Bone marrow (tissue), 2 donors: ENCODE data around the gene BSX.

ENCODE experiments used
- DNase-seq, 2 donors: peaks; one replicate each; lab custom pipeline; 2025; lab: John Stamatoyannopoulos, UW

Gene BSX

DNA sequence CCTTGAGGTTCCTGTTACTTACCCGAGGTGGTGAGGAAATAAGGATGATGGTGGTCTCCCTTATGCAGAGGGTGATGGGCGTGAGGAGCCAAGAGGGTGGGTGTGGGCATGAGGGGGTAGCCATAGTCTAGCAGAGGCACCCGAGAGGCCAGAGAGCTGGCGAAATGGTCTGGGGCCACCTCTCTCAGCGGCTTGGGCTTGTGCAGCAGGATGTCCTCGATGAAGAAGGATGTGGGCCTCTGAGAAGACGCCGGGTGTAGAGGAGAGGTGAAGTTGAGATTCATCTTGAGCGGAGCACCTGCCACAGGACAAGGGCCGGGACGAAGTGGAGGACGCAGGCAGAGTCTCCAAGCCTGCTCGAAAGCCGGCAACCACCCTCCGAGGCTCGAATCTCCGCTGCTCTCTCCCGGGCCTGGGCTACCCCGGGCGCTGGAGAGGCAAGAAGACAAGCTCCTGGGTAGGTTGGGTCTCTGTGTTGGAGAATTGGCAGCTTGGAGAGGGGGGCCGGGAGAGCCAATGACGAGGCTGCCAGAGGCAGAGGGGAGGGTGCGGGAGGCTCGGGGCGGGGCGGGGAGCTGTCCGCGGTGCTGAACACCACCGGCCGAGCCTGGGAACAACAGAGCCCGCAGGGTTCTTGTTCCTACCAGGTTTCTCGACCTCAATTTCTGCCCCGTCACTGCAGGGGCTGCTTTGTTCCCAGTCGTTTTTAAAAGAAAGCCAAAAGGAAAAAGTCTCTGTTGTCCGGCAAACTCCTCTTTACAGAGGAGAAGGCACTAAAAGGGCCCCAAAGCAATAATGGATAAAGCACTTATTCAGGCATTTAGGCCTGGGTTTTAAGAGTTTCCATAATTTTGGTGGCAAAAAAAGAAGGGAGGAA, at the start of gene BSX:
BSX (minus strand) TSS at position 447 of the 877 bp plus-strand sequence; CDS start at position 284, 163 bp downstream.
- no peak for DNase-seq

DNA sequence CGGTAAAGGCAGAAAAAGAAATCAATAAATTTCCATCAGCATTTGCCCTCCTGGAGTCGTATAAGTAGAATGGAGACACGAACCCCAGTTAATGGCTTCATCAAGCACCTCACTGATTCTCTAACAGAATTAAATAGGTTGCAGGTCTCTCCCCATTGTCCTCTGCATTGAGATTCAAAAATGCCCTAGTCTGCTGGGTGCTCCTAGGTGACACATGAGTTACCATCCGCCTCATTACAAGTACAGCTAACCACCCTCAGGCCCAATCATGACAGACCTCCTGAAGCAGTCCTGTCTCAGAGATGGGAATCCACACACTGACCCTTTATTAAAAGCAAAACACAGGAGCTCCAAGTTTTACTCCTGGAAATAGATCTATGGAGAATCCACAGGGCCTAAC, 48.9 kb upstream of the BSX start:
- DNase-seq, result no peak

DNA sequence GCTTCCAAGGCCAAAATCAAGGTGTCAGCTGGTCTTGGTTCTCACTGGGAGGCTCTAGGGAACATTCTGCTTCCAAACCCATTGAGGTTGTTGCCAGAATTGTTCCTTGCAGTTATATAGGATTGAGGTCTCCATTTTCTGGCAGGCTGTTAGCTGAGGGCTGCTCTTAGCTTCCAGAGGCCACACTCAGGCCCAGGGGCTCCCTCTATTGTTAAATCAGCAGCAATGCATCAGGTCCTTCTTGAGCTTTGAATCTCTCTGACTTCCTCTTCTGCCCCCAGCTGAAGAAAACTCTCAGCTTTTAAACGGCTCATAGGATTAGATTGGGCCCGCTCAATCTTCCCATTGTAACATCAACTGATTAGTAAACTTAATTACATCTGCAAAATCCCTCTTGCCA, 39.3 kb upstream of the BSX start:
- DNase-seq, result peak in 1 of 2 donors; percentile 62

DNA sequence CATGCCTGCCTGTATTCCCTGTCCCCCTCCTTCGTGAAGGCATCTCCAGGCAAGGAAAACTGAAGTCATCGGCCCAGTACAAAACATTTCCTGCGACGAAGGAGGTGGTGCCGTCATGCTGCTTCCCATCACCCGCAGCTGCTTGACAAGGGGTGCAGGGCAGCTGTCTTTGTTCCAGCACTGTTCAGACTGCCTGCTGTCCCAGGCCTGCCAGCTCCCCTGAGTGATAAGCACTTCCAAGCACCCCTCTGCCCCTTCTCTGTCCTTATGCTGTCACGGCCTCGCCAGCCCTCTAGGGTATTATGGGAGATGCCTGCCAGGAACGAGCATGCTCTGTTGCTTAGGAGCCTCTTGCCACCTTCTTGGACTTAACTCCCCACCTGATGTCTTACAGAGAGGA, 37.1 kb upstream of the BSX start:
- no peak for DNase-seq

DNA sequence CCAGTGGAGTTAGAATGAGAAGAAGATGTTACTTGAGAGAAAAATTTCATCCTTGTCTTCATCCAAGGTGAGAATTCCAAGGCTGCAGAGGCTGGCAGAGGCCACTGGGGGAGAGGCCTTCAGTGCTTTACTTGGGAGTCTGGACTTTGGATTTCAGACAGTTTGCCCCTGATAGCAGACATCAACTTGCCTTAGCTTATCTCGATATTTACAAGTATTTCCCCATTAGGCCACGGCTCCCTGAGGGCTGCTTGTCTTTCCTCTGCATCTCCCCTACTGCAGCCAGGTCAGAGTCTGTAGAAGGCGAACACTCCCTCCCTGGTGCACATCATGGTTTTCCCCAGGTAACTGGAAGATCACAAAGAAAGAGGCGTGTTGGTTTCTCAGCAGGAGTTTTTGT, 29.9 kb upstream of the BSX start:
- no peak for DNase-seq

DNA sequence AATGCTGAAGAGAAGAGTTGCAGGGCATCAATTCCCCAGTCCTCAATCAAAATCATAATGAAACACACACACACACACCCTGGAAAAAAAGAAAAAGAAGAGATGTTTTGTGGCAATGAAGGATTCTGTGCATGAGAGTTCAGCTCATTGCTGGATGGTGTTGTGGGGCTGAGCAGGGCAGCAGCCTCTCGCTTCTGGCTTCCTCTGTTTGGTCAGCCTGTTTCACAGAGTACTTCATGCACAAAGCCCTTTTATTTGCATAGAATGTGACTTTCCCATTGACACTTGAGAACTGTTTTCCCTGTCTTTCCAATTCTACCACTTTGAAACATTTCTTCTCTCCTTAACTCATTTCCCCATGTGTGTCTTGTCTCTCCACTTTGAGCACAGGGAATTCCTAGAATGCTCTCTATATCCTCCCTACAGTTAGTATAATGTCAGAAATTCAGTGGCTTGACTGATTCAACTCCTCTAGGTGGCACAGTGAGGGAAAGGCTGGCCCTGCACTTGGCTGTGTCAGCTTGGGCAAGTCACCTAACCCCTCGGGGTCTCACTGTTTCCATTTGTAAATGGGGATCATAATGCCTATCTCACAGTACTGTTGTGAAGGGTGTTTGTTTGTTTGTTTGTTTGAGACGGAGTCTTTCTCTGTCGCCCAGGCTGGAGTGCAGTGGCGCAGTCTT, 25.4 kb upstream of the BSX start:
- no peak for DNase-seq

DNA sequence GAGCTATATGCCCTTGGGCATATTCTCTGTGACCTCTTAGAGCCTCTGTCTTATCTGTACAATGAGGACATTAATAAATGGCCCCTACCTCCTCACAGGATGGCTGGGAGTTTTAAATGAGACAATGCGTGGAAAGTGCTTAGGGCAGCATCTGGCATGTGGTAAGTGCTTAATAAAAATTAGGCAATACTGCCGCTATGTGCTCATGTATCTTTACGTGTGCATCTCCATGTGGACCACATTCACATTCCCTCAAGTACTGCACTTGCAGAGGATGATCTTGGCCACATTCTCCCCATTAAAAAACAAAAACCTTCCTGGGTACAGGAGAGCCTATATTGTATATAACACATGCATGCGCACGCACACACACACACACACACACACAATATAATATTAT, 19.1 kb upstream of the BSX start:
- DNase-seq, result no peak

DNA sequence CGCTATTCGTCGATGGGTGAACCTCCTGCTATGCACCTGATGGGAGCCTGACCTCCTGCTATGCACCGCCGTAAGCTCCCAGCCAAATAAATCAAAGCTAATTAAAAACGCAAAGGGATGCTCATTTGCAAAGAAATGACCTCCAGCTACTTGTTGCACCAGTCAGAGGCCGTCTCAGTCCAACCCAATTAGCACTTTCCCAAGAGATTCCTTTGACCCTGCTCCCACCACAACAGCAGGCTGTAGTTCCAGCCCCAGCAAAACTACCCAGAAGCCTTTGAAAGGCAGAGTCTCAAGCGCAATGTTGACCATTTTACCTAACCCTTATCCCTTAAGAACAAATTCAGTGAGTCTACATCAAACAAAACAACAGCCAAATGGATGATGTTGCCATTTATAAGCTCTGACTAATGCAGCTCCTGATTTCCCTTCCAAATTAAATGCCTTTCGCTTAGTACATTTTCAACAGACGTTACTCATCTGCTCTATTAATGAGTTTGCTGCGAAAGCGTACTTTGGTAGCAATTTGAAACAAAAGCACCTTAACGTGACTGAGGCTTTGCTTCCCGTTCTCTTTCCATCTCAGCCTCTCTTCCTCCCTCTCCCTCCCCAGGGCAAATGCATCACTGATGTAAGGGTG, 17.2 kb upstream of the BSX start:
- DNase-seq, result no peak

DNA sequence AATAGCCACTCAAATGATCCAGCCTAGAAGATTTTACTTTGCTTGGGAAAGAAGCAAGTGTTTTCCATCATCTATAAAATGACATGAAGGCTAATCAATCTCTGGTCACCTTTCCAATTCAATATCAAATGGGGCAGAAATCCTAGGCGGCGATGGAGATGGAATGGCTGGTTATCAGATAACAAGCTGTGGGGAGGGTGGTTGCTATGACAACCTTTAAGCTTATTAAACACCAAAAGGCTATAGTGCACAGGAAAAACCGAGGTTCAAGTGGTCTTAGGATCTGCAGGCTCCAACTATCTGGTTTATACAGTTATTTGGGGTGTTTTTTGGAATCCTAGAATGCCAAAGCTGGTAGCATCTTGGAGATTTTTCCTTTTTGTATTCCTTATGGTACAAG, 13.9 kb upstream of the BSX start:
- DNase-seq, result no peak

DNA sequence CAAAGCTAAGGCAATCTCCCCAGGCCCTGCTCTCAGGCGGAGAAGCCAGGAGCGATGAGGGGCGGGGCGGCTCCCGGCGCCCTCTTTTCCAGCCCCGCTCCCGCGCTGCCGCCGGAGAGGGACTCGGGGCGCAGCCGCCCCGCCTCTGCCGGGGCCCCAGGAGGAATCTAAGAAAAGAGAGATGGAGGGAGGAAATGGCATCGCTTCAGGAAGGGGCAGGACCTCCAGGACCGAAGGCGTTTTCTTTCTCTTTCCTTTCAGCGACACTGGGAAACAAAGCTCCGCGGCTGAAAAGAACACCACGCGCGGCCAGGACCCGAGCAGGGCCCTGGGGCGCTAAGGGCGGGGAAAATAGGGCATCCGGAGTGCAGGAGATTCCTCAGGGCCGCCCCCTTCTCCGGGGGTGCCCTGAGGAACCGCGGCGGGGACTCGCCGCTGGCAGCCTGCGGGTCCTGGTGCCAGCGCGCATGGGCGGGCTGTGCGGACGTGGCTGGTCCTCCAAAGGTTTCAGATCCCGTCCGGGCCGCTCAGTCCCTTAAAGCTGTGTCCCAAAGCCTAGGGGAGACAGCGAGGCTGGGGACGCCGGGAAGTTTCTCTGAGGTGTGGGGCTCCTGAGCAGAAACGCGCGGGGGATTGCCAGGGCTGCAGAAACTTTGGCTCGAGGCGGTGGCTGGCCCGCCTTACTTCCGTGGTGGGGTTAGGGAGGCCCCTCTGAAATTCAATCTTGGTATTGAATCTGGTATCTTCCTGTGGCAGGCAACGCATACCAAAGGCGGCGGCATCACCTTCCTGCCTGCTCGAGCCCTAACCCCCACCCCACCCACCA, 2.8 kb upstream of the BSX start:
- DNase-seq, result no peak

DNA sequence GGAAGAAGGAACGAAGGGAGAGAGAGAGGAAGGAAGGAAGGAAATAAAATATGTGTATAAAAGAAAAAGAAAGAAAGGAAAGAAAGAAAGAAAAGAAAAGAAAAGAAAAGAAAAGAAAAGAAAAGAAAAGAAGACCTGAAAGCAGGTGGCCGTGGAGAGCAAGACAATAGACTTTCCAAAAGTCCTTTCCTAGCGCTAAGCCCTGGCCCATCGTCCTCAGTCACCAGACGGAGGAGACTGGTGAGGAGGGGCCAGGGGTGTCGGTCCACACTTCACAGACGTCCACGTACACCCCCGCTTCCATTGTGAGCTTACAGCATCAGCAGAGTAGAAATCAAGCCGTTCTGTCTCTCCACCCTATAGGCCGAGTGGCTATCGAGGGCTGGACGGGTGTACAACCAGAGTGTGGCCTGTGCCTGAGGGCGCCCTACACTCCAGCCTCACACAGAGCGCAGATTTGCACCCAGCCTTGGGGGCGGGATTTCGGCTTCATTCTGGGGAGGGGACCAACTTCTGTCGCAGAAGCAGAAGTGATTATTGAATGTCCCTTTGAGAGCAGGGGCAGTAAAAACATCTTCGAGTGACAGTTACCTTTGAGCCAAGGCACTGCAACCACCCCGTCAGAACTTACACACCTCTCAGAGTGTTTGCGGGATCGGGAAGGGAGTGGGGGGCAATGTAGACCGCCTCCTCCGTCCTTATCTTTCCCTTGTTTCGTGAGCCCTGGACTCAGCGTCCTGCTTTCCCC, 2.0 kb upstream of the BSX start:
- DNase-seq, result no peak

DNA sequence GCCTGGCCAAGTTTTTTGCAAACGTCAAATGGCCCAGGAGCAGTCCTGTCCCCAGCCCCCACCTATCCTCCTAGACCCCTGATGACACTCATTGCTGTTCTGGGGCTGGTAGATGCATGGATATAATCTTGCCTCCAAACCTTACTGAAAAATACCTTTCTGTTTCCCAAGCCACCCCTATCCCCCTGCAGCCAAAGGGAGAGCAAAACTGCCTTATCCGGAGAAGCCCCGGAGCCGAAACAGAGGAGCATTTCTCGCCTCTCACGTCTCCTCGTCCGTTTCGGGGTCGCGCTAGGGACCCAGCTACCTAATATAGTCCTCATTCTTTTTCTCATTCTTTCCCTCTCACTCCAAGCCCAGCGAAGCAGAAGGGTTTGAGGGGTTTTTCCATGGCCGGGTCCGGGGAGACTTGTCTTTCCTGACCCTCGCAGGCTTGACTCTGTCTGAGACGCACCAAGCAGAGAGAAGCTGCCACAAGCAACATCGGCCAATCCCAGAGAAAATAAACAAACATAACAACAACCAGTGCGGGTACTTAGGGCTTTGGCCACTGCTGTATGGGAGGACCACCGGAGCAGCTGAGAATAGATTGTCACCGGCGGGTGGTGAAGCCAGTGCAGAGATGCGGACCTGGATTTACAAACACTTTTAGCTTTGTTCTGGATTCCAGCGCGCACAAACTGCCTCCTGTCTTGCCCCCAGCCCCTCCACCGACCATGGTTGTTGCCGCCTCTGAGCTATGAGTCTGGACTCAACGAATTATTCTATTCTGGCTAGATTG, 1.6 kb downstream of the BSX start:
- no peak for DNase-seq

DNA sequence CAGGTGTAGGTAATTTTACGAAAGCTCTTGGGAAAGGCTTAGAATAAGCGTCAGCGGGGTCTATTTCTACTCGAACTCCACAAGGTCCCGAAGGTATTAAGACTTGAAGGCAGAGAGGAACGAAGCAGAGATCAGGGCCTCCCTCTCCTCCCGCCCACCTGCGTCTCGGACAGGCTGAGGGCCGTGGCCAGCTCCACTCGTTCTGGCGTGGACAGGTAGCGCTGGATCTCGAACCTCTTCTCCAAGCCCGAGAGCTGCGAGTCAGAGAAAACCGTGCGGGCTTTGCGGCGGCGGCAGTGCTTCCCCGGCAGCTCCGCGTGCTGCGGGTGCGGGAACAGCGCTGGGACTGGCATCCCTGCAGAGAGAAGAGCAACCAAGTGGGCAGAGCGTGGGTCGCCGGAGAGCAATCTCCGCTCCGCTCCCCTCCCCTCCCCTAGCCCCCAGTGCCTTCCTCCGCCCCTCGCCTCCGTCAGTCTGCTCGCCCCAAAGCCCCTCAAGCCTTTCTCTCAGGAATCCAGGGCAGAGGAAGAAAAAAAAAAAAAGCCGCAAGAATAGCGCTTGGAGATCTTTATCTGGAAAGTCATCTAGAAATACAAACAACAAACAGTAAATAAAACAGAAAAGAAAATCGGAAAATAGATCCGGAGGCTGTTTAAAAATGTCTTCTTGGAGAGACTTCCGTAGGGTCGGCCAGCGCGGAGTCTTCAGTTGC, 2.4 kb downstream of the BSX start:
- DNase-seq, result no peak

DNA sequence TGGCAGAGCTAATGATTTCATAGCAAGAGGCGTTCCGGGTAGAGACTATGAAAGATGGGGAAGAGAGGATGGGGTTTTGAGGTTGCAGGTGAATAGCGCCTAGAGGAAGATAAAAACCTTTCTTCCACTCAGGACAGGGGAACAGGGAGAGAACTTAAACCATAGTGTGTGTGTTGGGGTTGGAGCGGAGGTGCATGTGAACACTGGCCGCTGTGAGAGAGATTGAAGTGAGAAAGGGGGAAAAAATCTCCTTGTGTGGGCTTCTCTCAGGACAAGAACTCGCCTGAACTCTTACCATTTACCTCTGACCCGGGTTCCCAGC, 3.4 kb downstream of the BSX start:
- DNase-seq, result no peak

DNA sequence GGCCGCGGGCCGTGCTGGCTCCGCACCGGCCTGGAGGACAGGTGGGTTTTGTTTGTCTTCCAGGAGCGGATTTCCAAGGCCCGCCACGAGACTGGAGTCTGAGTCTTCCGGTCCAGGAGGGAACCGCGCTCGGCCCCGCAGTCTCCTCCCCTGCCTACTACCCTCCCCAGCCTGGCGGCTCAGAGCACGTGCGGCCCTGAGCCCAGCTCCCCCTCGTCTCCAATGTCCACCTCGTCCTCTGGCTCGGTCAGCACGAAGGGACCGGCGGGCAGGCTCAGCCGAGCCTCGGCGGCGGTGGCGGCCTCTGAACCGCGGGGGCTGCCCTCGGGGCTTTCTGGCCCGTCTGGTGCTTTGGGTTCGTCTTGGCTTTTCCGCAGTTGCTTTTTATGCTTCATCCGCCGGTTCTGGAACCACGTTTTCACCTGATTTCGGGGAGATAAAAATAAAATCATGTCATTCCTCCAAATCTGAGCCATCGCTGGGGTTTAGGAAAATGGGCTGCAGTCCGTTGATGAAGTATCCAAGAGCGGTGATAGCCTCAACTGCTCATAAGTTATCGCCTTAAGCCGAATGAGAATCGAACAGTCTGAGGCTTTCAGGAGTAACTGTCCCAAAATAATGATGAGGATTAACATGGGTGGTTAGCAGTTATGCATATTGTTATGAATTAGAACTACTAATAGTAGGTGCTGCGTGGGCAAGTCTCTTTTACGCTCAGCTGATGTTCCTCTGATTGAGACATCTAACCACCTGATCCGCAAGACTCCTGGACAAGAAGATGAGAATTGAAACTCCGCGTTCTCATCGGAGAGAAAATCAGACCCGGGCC, 4.0 kb downstream of the BSX start:
- DNase-seq, result no peak

DNA sequence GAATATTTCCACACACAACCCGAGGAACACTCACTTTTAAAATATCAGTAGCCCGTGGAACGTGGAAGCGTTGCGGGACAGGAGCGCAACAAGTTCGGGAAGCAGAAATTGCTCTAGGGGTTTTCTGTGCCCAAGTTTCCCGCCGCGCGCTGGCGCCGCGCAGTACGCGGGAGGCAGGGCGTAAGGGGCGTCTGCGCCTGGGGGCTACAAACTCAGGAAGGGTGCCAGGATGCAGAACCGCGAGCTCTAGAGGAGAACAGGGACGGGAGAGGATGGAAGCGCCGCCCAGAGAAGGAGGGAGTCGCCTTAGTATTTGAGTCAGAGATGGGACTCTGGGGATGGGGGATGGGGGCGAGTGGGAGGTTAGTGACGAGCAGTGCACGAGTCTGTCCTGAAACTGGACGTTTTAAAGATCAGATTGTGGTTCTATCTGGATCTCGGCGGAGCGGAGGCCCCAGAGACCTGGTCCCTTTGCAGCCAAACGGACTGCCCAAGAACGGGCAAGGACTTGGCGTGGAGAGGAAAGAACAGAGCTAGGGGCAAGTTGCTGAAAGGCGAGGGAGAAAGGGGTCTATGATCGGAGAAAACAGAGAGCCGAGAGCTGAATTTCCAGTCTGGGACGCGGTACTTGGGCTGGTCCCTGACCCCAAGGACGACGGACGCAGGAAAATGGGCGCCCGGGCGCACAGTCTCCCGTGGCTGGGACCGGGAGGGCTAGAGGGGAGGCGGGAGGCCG, 4.7 kb downstream of the BSX start:
- no peak for DNase-seq

DNA sequence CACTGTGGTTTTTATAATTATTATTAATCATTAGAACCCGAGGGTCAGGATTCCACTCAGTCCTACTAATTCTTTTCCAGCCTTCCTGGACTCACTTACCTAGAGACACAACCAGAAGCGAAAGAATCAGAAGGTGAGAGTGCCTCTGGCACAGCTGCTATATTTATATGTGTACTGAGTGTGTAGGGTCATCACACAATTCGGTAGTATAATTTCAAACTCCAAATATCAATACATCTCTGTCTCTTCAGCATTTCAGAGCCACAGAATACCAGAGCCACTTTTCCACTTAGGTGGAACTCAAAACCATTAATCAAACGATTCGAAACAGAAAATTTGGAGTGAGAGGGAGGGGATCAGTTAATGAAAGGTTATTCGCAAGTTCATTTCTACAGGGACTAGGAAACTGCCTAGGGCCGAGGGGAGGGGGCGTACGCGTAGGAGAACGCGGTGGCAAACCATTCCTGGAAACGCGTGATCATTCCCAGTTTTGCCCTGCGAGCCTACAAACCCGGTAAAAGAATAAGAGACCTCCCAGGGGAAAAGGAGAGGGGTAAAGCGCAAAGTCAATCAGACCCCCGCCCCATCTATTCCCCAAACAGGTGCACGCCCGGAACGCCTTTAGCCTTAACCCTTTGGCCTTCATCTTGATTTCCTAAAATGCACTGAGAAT, 5.4 kb downstream of the BSX start:
- no peak for DNase-seq

DNA sequence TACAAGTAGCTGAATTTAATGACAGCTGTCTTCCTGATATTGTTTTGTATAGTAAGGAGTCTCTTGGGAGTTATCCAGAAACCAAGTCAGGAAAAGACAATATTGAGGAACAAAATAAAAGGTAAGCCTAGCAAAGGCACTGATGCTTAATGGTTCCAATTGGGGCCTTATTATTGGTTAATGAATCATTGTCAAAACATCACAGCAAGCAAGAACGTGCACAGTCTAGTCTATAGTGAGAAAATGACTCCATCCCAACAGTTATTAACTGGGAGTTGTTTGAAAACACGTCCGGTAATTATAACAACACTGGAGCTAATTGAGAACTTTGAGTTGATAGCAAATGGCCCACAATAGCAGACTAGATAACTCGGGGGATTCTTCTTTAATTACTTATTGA, 17.7 kb downstream of the BSX start:
- DNase-seq, result no peak
